Adrenal gland (tissue), 12 donors: ENCODE measurements around the gene CCL11. TPM values are rescaled to one million over a fixed set of nuclear protein-coding genes. Genes with fewer than 3 reads are reported as not detected.
"Not testable (repeated sequence)": the region's sequence is repeated elsewhere in the genome, so short reads cannot be mapped to it uniquely, and the experiment has no call there.

Source experiments
- DNase-seq, 7 donors: peaks; one replicate each; pipeline ENCODE4 v3.0.0-alpha.2; 2019 to 2020
- H3K27ac ChIP-seq, 5 donors: fragments of 200-600 bp; sonication (generic) in 4 of 5; 1 replicate in 3 of 5; 2 replicates in 2 of 5; pipeline versions ENCODE4 v1.5.1 to v1.8.0; 2016 to 2020; ENCODE audit warnings: mild to moderate bottlenecking in 1 of 5
- H3K27me3 ChIP-seq: fragments of 200-600 bp; 2 replicates; pipeline ENCODE4 v1.8.0; 2021
- H3K36me3 ChIP-seq, 2 donors: fragments of 200-600 bp; replicated peaks in 1 of 2; 1 replicate in 1 of 2; 2 replicates in 1 of 2; pipeline versions ENCODE4 v1.5.1 to v1.8.0; 2018 to 2022
- H3K4me1 ChIP-seq, 2 donors: fragments of 200-600 bp; replicated peaks in 1 of 2; 1 replicate in 1 of 2; 2 replicates in 1 of 2; pipeline versions ENCODE4 v1.5.1 to v1.8.0; 2018 to 2021
- H3K4me3 ChIP-seq, 4 donors: fragments of 200-600 bp; sonication (generic) in 3 of 4; one replicate each; pipeline ENCODE4 v1.5.1; 2016 to 2018
- H3K9me3 ChIP-seq, 3 donors: fragments of 200-600 bp; sonication (generic) in 1 of 3; replicated peaks in 1 of 3; 1 replicate in 2 of 3; 2 replicates in 1 of 3; pipeline versions ENCODE4 v1.5.1 to v1.8.0; 2016 to 2021
- POLR2A ChIP-seq, 2 donors: fragments of 450-650 bp; IDR thresholded peaks; one replicate each; pipeline ENCODE4 v1.6.1; 2017; ENCODE audit warnings: antibody characterized with exemption in 2 of 2, mild to moderate bottlenecking in 2 of 2, moderate library complexity in 1 of 2
- whole genome bisulfite sequencing, 4 donors: extraction: QIAGEN DNeasy Blood & Tissue Kit in 2 of 4; methylation state at CpG; one replicate each; pipeline versions ENCODE4 v1.1.5 to v1.1.7; 2013 to 2017; 5-methylcytosine and 5-hydroxymethylcytosine counted together
- intact Hi-C, 2 donors: fragments of 100-400 bp; cut with DNase I; formaldehyde crosslinking; loops; one replicate each; pipeline versions ENCODE4 v1.14.1 to v1.15.0; 2022 to 2023
- polyA plus RNA-seq, 3 donors: library from polyadenylated mRNA; stranded (reverse); fragments of 200-250 nt in 2 of 3; fragments of 350-450 nt in 1 of 3; fragmentation: Illumina TruSeq in 1 of 3; extraction: RNeasy Lipid Tissue Mini Kit (QIAGEN cat#74804) in 1 of 3; gene quantifications; one replicate each; pipeline ENCODE4 v1.2.3, GENCODE V29; 2013 to 2014
- total RNA-seq, 9 donors: library from RNA; depleted of rRNA in 4 of 9; stranded (reverse); fragments of >200 nt in 4 of 9; fragments of 120-200 nt in 1 of 9; fragmentation: NEBNext Ultra II Directional in 1 of 9; extraction: Animal tissue kit (Norgen Biotek cat#: 25700) in 1 of 9; gene quantifications; one replicate each; pipeline versions ENCODE4 v1.1.0 to v1.2.4, GENCODE V29; 2013 to 2023
- TF ChIP-seq, protein P1 (sequence below), 6 experiments: fragments of 450-650 bp in 4 of 6; fragments of 200-600 bp in 2 of 6; sonication (generic) in 1 of 6; IDR thresholded peaks; 1 replicate in 5 of 6; 2 replicates in 1 of 6; pipeline versions ENCODE4 v1.5.1 to v1.8.0; 2016 to 2021; ENCODE audit warnings: antibody characterized with exemption in 6 of 6, mild to moderate bottlenecking in 2 of 6, moderate library complexity in 1 of 6
- donor health status: healthy with polysubstance abuse.
- donor health status: Bipolar disorder and iron deficiency.
- donor health status: DM: yes; HTN: yes; CAD: no.
- donor health status: DM: no; HTN: no; CAD: no.
- donor health status: DM: no; HTN: no; CAD: no.
- donor health status: DM: yes; HTN: yes; CAD: no.

The CCL11 gene
- total and polyA plus RNA-seq, 12 donors: 0.24 to 0.88 (median 0.53) TPM; not detected in 7

DNA sequence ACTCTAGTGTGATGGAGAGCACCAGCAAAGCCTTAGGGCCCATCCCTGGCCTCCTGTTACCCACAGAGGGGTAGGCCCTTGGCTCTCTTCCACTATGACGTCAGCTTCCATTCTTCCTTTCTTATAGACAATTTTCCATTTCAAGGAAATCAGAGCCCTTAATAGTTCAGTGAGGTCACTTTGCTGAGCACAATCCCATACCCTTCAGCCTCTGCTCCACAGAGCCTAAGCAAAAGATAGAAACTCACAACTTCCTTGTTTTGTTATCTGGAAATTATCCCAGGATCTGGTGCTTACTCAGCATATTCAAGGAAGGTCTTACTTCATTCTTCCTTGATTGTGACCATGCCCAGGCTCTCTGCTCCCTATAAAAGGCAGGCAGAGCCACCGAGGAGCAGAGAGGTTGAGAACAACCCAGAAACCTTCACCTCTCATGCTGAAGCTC is 33.5 kb downstream of the CCL11 start, which contains the start of gene CCL8:
TSS of gene CCL8 (plus strand) at position 397 of the 445 bp plus-strand sequence. CDS start 67 bp downstream, outside the sequence.
- WGBS, 4 donors: 14 to 46% (median 35%) methylated on average over 2 of the region's 2 CpGs
- H3K36me3 ChIP-seq: no peaks in the 10 kb centered on the region
- no peak within 1 kb of the TSS for H3K4me3 ChIP-seq
- no peaks in the 10 kb centered on the region for H3K27me3 ChIP-seq
- H3K4me1 ChIP-seq: peaks cover 0 to 12% of the 10 kb centered on the region in 2 donors
- no peaks in the 10 kb centered on the region for H3K9me3 ChIP-seq
- intact Hi-C loops: loop anchor here in 1 of 2 donors (5.0 kb wide), 1 partner anchor 67 kb away; no protein-coding TSS in a partner anchor
- TF ChIP-seq, protein P1, sequence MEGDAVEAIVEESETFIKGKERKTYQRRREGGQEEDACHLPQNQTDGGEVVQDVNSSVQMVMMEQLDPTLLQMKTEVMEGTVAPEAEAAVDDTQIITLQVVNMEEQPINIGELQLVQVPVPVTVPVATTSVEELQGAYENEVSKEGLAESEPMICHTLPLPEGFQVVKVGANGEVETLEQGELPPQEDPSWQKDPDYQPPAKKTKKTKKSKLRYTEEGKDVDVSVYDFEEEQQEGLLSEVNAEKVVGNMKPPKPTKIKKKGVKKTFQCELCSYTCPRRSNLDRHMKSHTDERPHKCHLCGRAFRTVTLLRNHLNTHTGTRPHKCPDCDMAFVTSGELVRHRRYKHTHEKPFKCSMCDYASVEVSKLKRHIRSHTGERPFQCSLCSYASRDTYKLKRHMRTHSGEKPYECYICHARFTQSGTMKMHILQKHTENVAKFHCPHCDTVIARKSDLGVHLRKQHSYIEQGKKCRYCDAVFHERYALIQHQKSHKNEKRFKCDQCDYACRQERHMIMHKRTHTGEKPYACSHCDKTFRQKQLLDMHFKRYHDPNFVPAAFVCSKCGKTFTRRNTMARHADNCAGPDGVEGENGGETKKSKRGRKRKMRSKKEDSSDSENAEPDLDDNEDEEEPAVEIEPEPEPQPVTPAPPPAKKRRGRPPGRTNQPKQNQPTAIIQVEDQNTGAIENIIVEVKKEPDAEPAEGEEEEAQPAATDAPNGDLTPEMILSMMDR (IDR thresholded peaks at IDR 0.05): no peak
- TF ChIP-seq POLR2A (IDR thresholded peaks at IDR 0.05): no peak
- DNase-seq: peak in 1 of 7 donors; percentile 49
- H3K27ac ChIP-seq: peak within 1 kb of the TSS in 3 of 5 donors; percentile 35 to 52 (median 48)

DNA sequence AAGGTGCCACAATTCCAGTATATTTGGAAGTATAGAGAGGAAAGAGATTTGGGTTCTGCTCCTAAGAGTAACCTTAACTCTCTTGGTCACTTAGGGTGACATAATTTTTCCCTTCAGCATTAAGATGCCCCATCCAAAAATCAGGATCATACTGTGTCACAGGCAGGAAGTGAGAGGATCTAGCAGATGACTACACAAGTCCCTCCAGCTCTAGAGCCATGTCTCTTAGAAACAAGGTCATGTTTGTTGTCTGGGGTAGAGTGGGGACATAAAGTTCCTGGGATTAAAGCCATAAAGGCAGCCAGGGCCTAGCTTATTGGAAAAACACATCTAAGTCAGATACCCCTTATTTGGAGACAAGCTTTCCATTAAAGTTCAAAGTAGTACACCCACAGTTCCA is 36.4 kb downstream of the CCL11 start:
- intact Hi-C loops: no loop called here
- no peak overlapping the region for H3K27ac ChIP-seq

GRCh38 chr17:34327580-34327979 is 42.0 kb downstream of the CCL11 start:
- 33 to 56% (median 45%) methylated on average over 4 of the region's 4 CpGs for WGBS, 4 donors
- H3K27ac ChIP-seq, H3K9me3 ChIP-seq, intact Hi-C loops, H3K27me3 ChIP-seq, H3K36me3 ChIP-seq, H3K4me3 ChIP-seq, DNase-seq, H3K4me1 ChIP-seq: not testable (repeated sequence)

More for the DNA sequence above, 36.4 kb downstream of the CCL11 start:
- no peaks in the 10 kb centered on the region for H3K36me3 ChIP-seq
- H3K27me3 ChIP-seq: peaks cover 3% of the 10 kb centered on the region
- H3K4me3 ChIP-seq: no peak overlapping the region
- H3K4me1 ChIP-seq: peaks cover 0 to 7% of the 10 kb centered on the region in 2 donors
- no peaks in the 10 kb centered on the region for H3K9me3 ChIP-seq
- no peak for DNase-seq
- TF ChIP-seq, protein P1 (IDR thresholded peaks at IDR 0.05): no peak
- TF ChIP-seq POLR2A (IDR thresholded peaks at IDR 0.05): no peak

- no peaks in the 10 kb centered on the region for H3K9me3 ChIP-seq
- no peak overlapping the region for H3K27ac ChIP-seq
- intact Hi-C loops: no loop called here
- TF ChIP-seq POLR2A (IDR thresholded peaks at IDR 0.05): no peak
- TF ChIP-seq, protein P1 (IDR thresholded peaks at IDR 0.05): no peak
- 54 to 67% (median 57%) methylated on average over 1 of the region's 1 CpG for WGBS, 4 donors
- DNase-seq: no peak
- H3K36me3 ChIP-seq: no peaks in the 10 kb centered on the region
- peaks cover 5% of the 10 kb centered on the region for H3K27me3 ChIP-seq
- H3K4me3 ChIP-seq: no peak overlapping the region
- H3K4me1 ChIP-seq: no peaks in the 10 kb centered on the region
These were observed 52.2 kb downstream of the CCL11 start for GRCh38 chr17:34337701-34338100.

Other genes starting within 250 kb of the CCL11 start
- gene CCL2, start 30.5 kb upstream of the CCL11 start, total RNA-seq: 100 to 1,000 TPM in 3 of 9 donors, 10 to 100 TPM in 5, 1 to 10 TPM in 1; 7.7 to 241 (median 56.6) TPM
- gene CCL2, start 30.5 kb upstream of the CCL11 start, polyA plus RNA-seq: 100 to 1,000 TPM in 2 of 3 donors, 10 to 100 TPM in 1; 64.3 to 330 (median 121) TPM
- gene CCL7, start 15.5 kb upstream of the CCL11 start, total RNA-seq: 1 to 10 TPM in 1 of 9 donors, not detected in 8; 2.2 TPM
- under 1 TPM in 2 of 3 donors, not detected in 1; 0.64 to 0.74 TPM for gene CCL7, start 15.5 kb upstream of the CCL11 start, polyA plus RNA-seq
- gene CCL8, start 33.7 kb downstream of the CCL11 start, total RNA-seq: 1 to 10 TPM in 3 of 9 donors, under 1 TPM in 4, not detected in 2; 0.17 to 5.4 (median 0.97) TPM
- 1 to 10 TPM in 2 of 3 donors, under 1 TPM in 1; 0.79 to 1.3 (median 1.2) TPM for gene CCL8, start 33.7 kb downstream of the CCL11 start, polyA plus RNA-seq
- 10 to 100 TPM in 1 of 9 donors, 1 to 10 TPM in 6, under 1 TPM in 2; 0.17 to 17.6 (median 2.7) TPM for gene CCL13, start 70.7 kb downstream of the CCL11 start, total RNA-seq
- gene CCL13, start 70.7 kb downstream of the CCL11 start, polyA plus RNA-seq: 1 to 10 TPM; 1.7 to 2.2 (median 1.7) TPM
- not detected for gene CCL1, start 77.5 kb downstream of the CCL11 start, total RNA-seq
- not detected for gene CCL1, start 77.5 kb downstream of the CCL11 start, polyA plus RNA-seq